Duodenal mucosa (tissue), 2 donors: ENCODE results near the gene CDC42BPA.
A peak's percentile ranks its signal among the peaks of the same experiment; 100 is the strongest.

Source experiments
- H3K27ac ChIP-seq: one replicate; pipeline ENCODE4 v1.7.0; 2013; ENCODE audit warnings: low read depth, low read length
- H3K27me3 ChIP-seq, 2 donors: one replicate each; pipeline ENCODE4 v1.7.0; 2013; ENCODE audit warnings: low read length in 2 of 2, control low read depth in 1 of 2; ENCODE audit not compliant: insufficient read depth in 2 of 2, control insufficient read depth in 1 of 2
- H3K36me3 ChIP-seq, 2 donors: one replicate each; pipeline ENCODE4 v1.7.0; 2013; ENCODE audit warnings: low read length in 2 of 2, control low read depth in 1 of 2; ENCODE audit not compliant: insufficient read depth in 2 of 2, control insufficient read depth in 1 of 2
- H3K4me1 ChIP-seq, 2 donors: one replicate each; pipeline ENCODE4 v1.7.0; 2013; ENCODE audit warnings: low read length in 2 of 2, control low read depth in 1 of 2; ENCODE audit not compliant: insufficient read depth in 2 of 2, control insufficient read depth in 1 of 2
- H3K4me3 ChIP-seq, 2 donors: one replicate each; pipeline ENCODE4 v1.7.0; 2013; ENCODE audit warnings: low read length in 2 of 2, low read depth in 1 of 2
- H3K9ac ChIP-seq, 2 donors: one replicate each; pipeline ENCODE4 v1.7.0; 2013; ENCODE audit warnings: low read length in 2 of 2, low read depth in 1 of 2
- H3K9me3 ChIP-seq, 2 donors: one replicate each; pipeline ENCODE4 v1.7.0; 2013; ENCODE audit warnings: low read length in 2 of 2, control low read depth in 1 of 2; ENCODE audit not compliant: control insufficient read depth in 1 of 2

Gene CDC42BPA

GRCh38 chr1:226994586-226995364, 323.5 kb downstream of the CDC42BPA start:
- no peaks in the 10 kb centered on the region for H3K27me3 ChIP-seq
- H3K27ac ChIP-seq, result no peak overlapping the region
- H3K4me3 ChIP-seq, result no peak overlapping the region
- H3K36me3 ChIP-seq, result peaks cover 11 to 18% of the 10 kb centered on the region in 2 donors
- H3K4me1 ChIP-seq, result peaks cover 15 to 19% of the 10 kb centered on the region in 2 donors
- H3K9me3 ChIP-seq, result no peaks in the 10 kb centered on the region
- no peak overlapping the region for H3K9ac ChIP-seq

GRCh38 chr1:226993814-226994585, 324.3 kb downstream of the CDC42BPA start:
- H3K27ac ChIP-seq, result no peak overlapping the region
- H3K4me3 ChIP-seq, result no peak overlapping the region
- H3K9ac ChIP-seq, result no peak overlapping the region
- no peaks in the 10 kb centered on the region for H3K9me3 ChIP-seq
- H3K27me3 ChIP-seq, result no peaks in the 10 kb centered on the region
- peaks cover 11 to 18% of the 10 kb centered on the region in 2 donors for H3K36me3 ChIP-seq
- peaks cover 23 to 27% of the 10 kb centered on the region in 2 donors for H3K4me1 ChIP-seq

GRCh38 chr1:226991920-226992319, 326.4 kb downstream of the CDC42BPA start:
- Histone ChIP-seq H3K27me3 (no peaks in the 10 kb centered on the region), H3K4me1 (peaks cover 38 to 47% of the 10 kb centered on the region in 2 donors), H3K9ac (no peak overlapping the region), H3K4me3 (no peak overlapping the region), H3K9me3 (no peaks in the 10 kb centered on the region), H3K36me3 (peaks cover 14 to 28% of the 10 kb centered on the region in 2 donors), H3K27ac (no peak overlapping the region)

- Histone ChIP-seq H3K9ac (peak overlapping the region in 1 of 2 donors; percentile 34), H3K27ac (peak overlapping the region; percentile 48), H3K9me3 (no peaks in the 10 kb centered on the region), H3K4me3 (peak overlapping the region; percentile 40 to 60), H3K4me1 (peaks cover 38 to 52% of the 10 kb centered on the region in 2 donors), H3K27me3 (no peaks in the 10 kb centered on the region), H3K36me3 (peaks cover 21 to 43% of the 10 kb centered on the region in 2 donors)
These were observed 328.1 kb downstream of the CDC42BPA start for GRCh38 chr1:226990133-226990716.

- Histone ChIP-seq H3K4me1 (peaks cover 38 to 52% of the 10 kb centered on the region in 2 donors), H3K36me3 (peaks cover 27 to 42% of the 10 kb centered on the region in 2 donors), H3K27me3 (no peaks in the 10 kb centered on the region), H3K4me3 (peak overlapping the region in 1 of 2 donors; percentile 24), H3K9ac (peak overlapping the region in 1 of 2 donors; percentile 11), H3K27ac (no peak overlapping the region), H3K9me3 (no peaks in the 10 kb centered on the region)
These were observed 329.0 kb downstream of the CDC42BPA start for GRCh38 chr1:226989085-226989920.

- Histone ChIP-seq H3K9ac (no peak overlapping the region), H3K9me3 (no peaks in the 10 kb centered on the region), H3K36me3 (peaks cover 22 to 42% of the 10 kb centered on the region in 2 donors), H3K4me1 (peaks cover 38 to 52% of the 10 kb centered on the region in 2 donors), H3K27ac (no peak overlapping the region), H3K27me3 (no peaks in the 10 kb centered on the region), H3K4me3 (no peak overlapping the region)
These were observed 330.0 kb downstream of the CDC42BPA start for GRCh38 chr1:226988334-226988666.

GRCh38 chr1:226987623-226988333, 330.5 kb downstream of the CDC42BPA start:
- Histone ChIP-seq H3K27ac (no peak overlapping the region), H3K4me1 (peaks cover 38 to 52% of the 10 kb centered on the region in 2 donors), H3K4me3 (no peak overlapping the region), H3K36me3 (peaks cover 24 to 47% of the 10 kb centered on the region in 2 donors), H3K27me3 (no peaks in the 10 kb centered on the region), H3K9ac (peak overlapping the region in 1 of 2 donors; percentile 4), H3K9me3 (no peaks in the 10 kb centered on the region)

GRCh38 chr1:226987179-226987536, 331.1 kb downstream of the CDC42BPA start:
- Histone ChIP-seq H3K9me3 (no peaks in the 10 kb centered on the region), H3K27me3 (no peaks in the 10 kb centered on the region), H3K36me3 (peaks cover 21 to 51% of the 10 kb centered on the region in 2 donors), H3K9ac (peak overlapping the region in 1 of 2 donors; percentile 4), H3K4me1 (peaks cover 38 to 52% of the 10 kb centered on the region in 2 donors), H3K4me3 (no peak overlapping the region), H3K27ac (no peak overlapping the region)

- Histone ChIP-seq H3K4me3 (no peak overlapping the region), H3K9me3 (no peaks in the 10 kb centered on the region), H3K36me3 (peaks cover 21 to 51% of the 10 kb centered on the region in 2 donors), H3K4me1 (peaks cover 38 to 51% of the 10 kb centered on the region in 2 donors), H3K9ac (no peak overlapping the region), H3K27ac (no peak overlapping the region), H3K27me3 (no peaks in the 10 kb centered on the region)
These were observed 331.7 kb downstream of the CDC42BPA start for GRCh38 chr1:226986496-226987178.
